OCI-LY3 (cell line): ENCODE measurements around the gene FAM120A.

Experiments used
- H2AFZ ChIP-seq: fragments of 200-600, 300-600 bp; shearing (Covaris generic); 2 replicates; pipeline ENCODE4 v1.6.0; 2014; ENCODE audit warnings: antibody characterized with exemption, low read depth, low read length
- H3K27ac ChIP-seq: fragments of 200-600, 300-600 bp; sonication (generic); 2 replicates; pipeline ENCODE4 v1.5.1; 2014; ENCODE audit warnings: mild to moderate bottlenecking, low read length, moderate library complexity, mixed read lengths
- H3K27me3 ChIP-seq: fragments of 200-600, 300-600 bp; sonication (generic); 2 replicates; pipeline ENCODE4 v1.6.1; 2014; ENCODE audit warnings: low read depth, low read length, mixed read lengths
- H3K36me3 ChIP-seq: fragments of 200-600, 300-600 bp; sonication (generic); replicated peaks from 2 replicates; pipeline ENCODE3; 2014; ENCODE audit warnings: low read depth, low read length, mixed read lengths
- H3K4me1 ChIP-seq: fragments of 300-600, 200-600 bp; sonication (generic); 2 replicates; pipeline ENCODE4 v1.6.1; 2014; ENCODE audit warnings: low read length, mixed read lengths
- H3K4me2 ChIP-seq: fragments of 200-600, 300-600 bp; sonication (generic); 2 replicates; pipeline ENCODE4 v1.6.1; 2014; ENCODE audit warnings: low read length, mixed read lengths
- H3K4me3 ChIP-seq: fragments of 300-600, 200-600 bp; sonication (generic); 2 replicates; pipeline ENCODE4 v1.5.1; 2014; ENCODE audit warnings: antibody characterized with exemption, mild to moderate bottlenecking, low read length, moderate library complexity
- H3K79me2 ChIP-seq: fragments of 300-600, 200-600 bp; shearing (Covaris generic); 2 replicates; pipeline ENCODE4 v1.6.1; 2014; ENCODE audit warnings: mild to moderate bottlenecking, low read length, mixed read lengths
- H3K9ac ChIP-seq: fragments of 300-600, 200-600 bp; shearing (Covaris generic); 2 replicates; pipeline ENCODE4 v1.6.0; 2014; ENCODE audit warnings: mild to moderate bottlenecking, low read length, moderate library complexity
- H3K9me3 ChIP-seq: fragments of 200-600, 300-600 bp; shearing (Covaris generic); 2 replicates; pipeline ENCODE4 v1.6.1; 2014; ENCODE audit warnings: low read length, mixed read lengths; ENCODE audit not compliant: insufficient read depth
- H4K20me1 ChIP-seq: fragments of 200-600, 300-600 bp; sonication (generic); 2 replicates; pipeline ENCODE4 v1.6.1; 2016; ENCODE audit warnings: low read length, mixed read lengths; ENCODE audit not compliant: insufficient read depth
- CTCF ChIP-seq: fragments of 200-600, 300-600 bp; sonication (generic); IDR thresholded peaks from 2 replicates; pipeline ENCODE4 v1.5.1; 2014; ENCODE audit warnings: antibody characterized with exemption, low read length, low read depth
- EZH2phosphoT487 ChIP-seq: fragments of 200-600 bp; shearing (Covaris generic); IDR thresholded peaks from 2 replicates; pipeline ENCODE4 v1.6.1; 2018; ENCODE audit warnings: antibody characterized with exemption, mixed run types, low read depth

FAM120A gene

GRCh38 chr9:93585259-93585658, 133.8 kb downstream of the FAM120A start:
- no peak for TF ChIP-seq EZH2phosphoT487
- TF ChIP-seq CTCF = no peak
- peaks cover 35% of the 10 kb centered on the region for H4K20me1 ChIP-seq
- peaks cover 13% of the 10 kb centered on the region for H3K36me3 ChIP-seq
- no peak overlapping the region for H3K27ac ChIP-seq
- peaks cover 76% of the 10 kb centered on the region for H3K79me2 ChIP-seq
- H3K9ac ChIP-seq = no peak overlapping the region
- H3K9me3 ChIP-seq = peaks cover 5% of the 10 kb centered on the region; the same call in 1 of the 2 replicates
- no peak overlapping the region for H3K4me3 ChIP-seq
- H2AFZ ChIP-seq = no peak overlapping the region
- no peaks in the 10 kb centered on the region for H3K27me3 ChIP-seq
- H3K4me2 ChIP-seq = no peak overlapping the region
- H3K4me1 ChIP-seq = no peaks in the 10 kb centered on the region

GRCh38 chr9:93585695-93586094, 134.2 kb downstream of the FAM120A start:
- H3K9me3 ChIP-seq = peaks cover 5% of the 10 kb centered on the region; the same call in 1 of the 2 replicates
- no peak for TF ChIP-seq CTCF
- TF ChIP-seq EZH2phosphoT487 = no peak
- H3K4me2 ChIP-seq = no peak overlapping the region
- no peak overlapping the region for H3K4me3 ChIP-seq
- H3K27ac ChIP-seq = no peak overlapping the region
- H3K9ac ChIP-seq = no peak overlapping the region
- peaks cover 35% of the 10 kb centered on the region for H4K20me1 ChIP-seq
- no peaks in the 10 kb centered on the region for H3K27me3 ChIP-seq
- H3K36me3 ChIP-seq = peaks cover 13% of the 10 kb centered on the region
- H2AFZ ChIP-seq = no peak overlapping the region
- no peaks in the 10 kb centered on the region for H3K4me1 ChIP-seq
- peaks cover 74% of the 10 kb centered on the region for H3K79me2 ChIP-seq

- H3K4me3 ChIP-seq = no peak overlapping the region
- H3K4me2 ChIP-seq = no peak overlapping the region
- no peak overlapping the region for H3K9ac ChIP-seq
- H3K36me3 ChIP-seq = peaks cover 13% of the 10 kb centered on the region
- H4K20me1 ChIP-seq = peaks cover 39% of the 10 kb centered on the region
- no peaks in the 10 kb centered on the region for H3K27me3 ChIP-seq
- TF ChIP-seq EZH2phosphoT487 = no peak
- TF ChIP-seq CTCF = no peak
- no peak overlapping the region for H2AFZ ChIP-seq
- peaks cover 5% of the 10 kb centered on the region; the same call in 1 of the 2 replicates for H3K9me3 ChIP-seq
- no peak overlapping the region for H3K27ac ChIP-seq
- no peaks in the 10 kb centered on the region for H3K4me1 ChIP-seq
- H3K79me2 ChIP-seq = peaks cover 68% of the 10 kb centered on the region
These were observed 135.0 kb downstream of the FAM120A start for GRCh38 chr9:93586290-93587057.

GRCh38 chr9:93587284-93587650, 135.8 kb downstream of the FAM120A start:
- Histone ChIP-seq H3K27ac (no peak overlapping the region), H3K4me1 (no peaks in the 10 kb centered on the region), H3K4me3 (no peak overlapping the region), H3K4me2 (no peak overlapping the region), H3K9me3 (peaks cover 5% of the 10 kb centered on the region; the same call in 1 of the 2 replicates), H2AFZ (no peak overlapping the region), H3K36me3 (peaks cover 13% of the 10 kb centered on the region), H3K9ac (no peak overlapping the region), H4K20me1 (peaks cover 43% of the 10 kb centered on the region), H3K27me3 (no peaks in the 10 kb centered on the region), H3K79me2 (peaks cover 61% of the 10 kb centered on the region)
- TF ChIP-seq EZH2phosphoT487 (no peak), CTCF (no peak)
